ENCODE data around the gene TBX2. TPM values are rescaled to one million over a fixed set of nuclear protein-coding genes. Genes with fewer than 3 reads are reported as not detected.

Gene TBX2
- polyA plus RNA-seq, 1 experiment, result 7.8 TPM

GRCh38 chr17:61379457-61380216 lies 20.0 kb upstream of the TBX2 start:
- Histone ChIP-seq H3K36me3 (ENCODE audit: control insufficient read depth, insufficient read depth, low read length) (no peaks in the 10 kb centered on the region), H3K4me3 (ENCODE audit: low read depth, low read length) (no peak overlapping the region), H3K27me3 (ENCODE audit: control insufficient read depth, insufficient read depth, low read length) (no peaks in the 10 kb centered on the region)
- DNase-seq (ENCODE audit: low read depth), result no peak
- ChIA-PET CTCF (interaction anchor here (1.0 to 1.3 kb wide), 3 partner anchors 10 to 71 kb away, joined by 3 to 5 read pairs (median 5); no protein-coding TSS in a partner anchor), POLR2A (no interaction called here)
- TF ChIP-seq CTCF (IDR thresholded peaks at IDR 0.05; ENCODE audit: insufficient read depth, low read depth, low read length), result no peak

GRCh38 chr17:61380217-61380835 lies 19.3 kb upstream of the TBX2 start:
- H3K36me3 ChIP-seq (ENCODE audit: control insufficient read depth, insufficient read depth, low read length), result no peaks in the 10 kb centered on the region
- H3K27me3 ChIP-seq (ENCODE audit: control insufficient read depth, insufficient read depth, low read length), result no peaks in the 10 kb centered on the region
- DNase-seq (ENCODE audit: low read depth), result no peak
- H3K4me3 ChIP-seq (ENCODE audit: low read depth, low read length), result no peak overlapping the region
- ChIA-PET POLR2A (no interaction called here), CTCF (interaction anchor here (1.0 to 1.3 kb wide), 3 partner anchors 10 to 72 kb away, joined by 3 to 5 read pairs (median 5); no protein-coding TSS in a partner anchor)
- no peak for TF ChIP-seq CTCF (IDR thresholded peaks at IDR 0.05; ENCODE audit: insufficient read depth, low read depth, low read length)

- Histone ChIP-seq H3K36me3 (ENCODE audit: control insufficient read depth, insufficient read depth, low read length) (no peaks in the 10 kb centered on the region), H3K27me3 (ENCODE audit: control insufficient read depth, insufficient read depth, low read length) (no peaks in the 10 kb centered on the region), H3K4me3 (ENCODE audit: low read depth, low read length) (no peak overlapping the region)
- TF ChIP-seq CTCF (IDR thresholded peaks at IDR 0.05; ENCODE audit: insufficient read depth, low read depth, low read length), result no peak
- no peak for DNase-seq (ENCODE audit: low read depth)
- CTCF ChIA-PET, result no interaction called here
- POLR2A ChIA-PET, result no interaction called here
Measured at GRCh38 chr17:61380836-61381525, 18.7 kb upstream of the TBX2 start.

- ChIA-PET CTCF (no interaction called here), POLR2A (no interaction called here)
Measured at GRCh38 chr17:61381537-61381936, 18.1 kb upstream of the TBX2 start.

More at GRCh38 chr17:61381537-61381936, 18.1 kb upstream of the TBX2 start:
- no peak overlapping the region for H3K4me3 ChIP-seq (ENCODE audit: low read depth, low read length)
- TF ChIP-seq CTCF (IDR thresholded peaks at IDR 0.05; ENCODE audit: insufficient read depth, low read depth, low read length), result no peak
- no peak for DNase-seq (ENCODE audit: low read depth)
- H3K36me3 ChIP-seq (ENCODE audit: control insufficient read depth, insufficient read depth, low read length), result no peaks in the 10 kb centered on the region
- no peaks in the 10 kb centered on the region for H3K27me3 ChIP-seq (ENCODE audit: control insufficient read depth, insufficient read depth, low read length)
